HG03135 (cell line): ENCODE measurements around the gene ECE1.
A peak's percentile ranks its signal among the peaks of the same experiment; 100 is the strongest.

Experiments used
- ATAC-seq: cut with Tn5 transposase; IDR thresholded peaks from one replicate; pipeline ENCODE4 v1.9.1; 2021; ENCODE audit warnings: mild to moderate bottlenecking, moderate library complexity; ENCODE audit not compliant: unreplicated experiment

Gene ECE1

DNA sequence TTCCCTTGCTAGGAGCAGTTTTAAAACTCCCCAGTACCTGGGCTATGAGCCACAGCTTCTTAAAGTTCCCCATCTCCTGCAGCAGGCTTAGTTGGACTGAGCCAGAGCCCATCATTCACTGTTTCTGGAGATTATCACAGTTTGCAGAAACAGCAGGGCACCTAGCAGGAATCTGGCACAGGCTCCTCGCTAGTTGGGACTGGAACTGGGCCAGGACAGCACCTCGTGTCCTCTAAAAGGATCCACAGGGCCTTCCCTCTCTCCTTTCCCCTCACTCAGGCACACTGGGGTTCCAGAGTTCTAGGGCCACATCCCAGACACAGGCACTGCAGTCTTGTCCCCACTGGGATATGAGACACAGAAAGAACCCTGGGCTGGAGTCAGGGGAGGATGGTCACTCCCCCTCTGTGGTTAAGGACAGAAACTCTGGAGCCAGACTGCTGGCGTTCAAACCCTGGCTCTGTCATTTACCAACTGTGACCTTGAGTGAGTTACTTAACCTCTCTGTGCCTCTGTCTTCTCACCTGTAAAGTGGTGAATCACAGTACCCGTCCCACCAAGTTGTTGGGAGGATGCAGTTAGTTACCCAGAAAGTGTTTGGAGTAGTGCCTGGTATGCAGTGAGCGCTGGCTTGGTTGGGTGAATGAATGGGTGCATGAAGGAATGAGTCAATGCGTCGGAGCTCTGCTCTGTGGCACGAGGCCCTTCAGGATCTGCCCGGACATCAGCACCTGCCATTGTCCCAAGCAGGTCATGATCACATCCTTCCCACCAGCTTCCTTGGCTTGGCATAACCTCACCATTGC is 18.8 kb upstream of the ECE1 start:
- ATAC-seq, result no peak

DNA sequence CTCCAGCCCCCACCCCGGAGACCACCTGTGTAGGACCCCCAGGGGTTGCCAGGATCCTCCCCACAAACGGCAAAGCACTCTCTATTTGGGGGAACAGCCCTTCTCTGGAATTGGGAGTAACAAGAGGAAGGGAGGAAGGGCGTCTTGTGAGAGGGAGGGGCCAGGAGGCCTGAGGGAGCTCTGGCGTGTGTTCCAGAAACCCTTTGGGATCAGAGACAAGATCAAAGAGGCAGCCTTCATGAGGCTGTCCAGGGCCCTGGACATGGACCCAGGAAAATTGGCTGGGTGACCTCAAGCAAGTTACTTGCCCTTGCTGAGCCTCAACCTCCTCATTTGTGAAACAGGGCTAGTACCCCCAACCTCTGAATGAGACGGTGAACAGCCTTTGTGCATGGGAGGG is 18.1 kb upstream of the ECE1 start:
- ATAC-seq, result no peak

DNA sequence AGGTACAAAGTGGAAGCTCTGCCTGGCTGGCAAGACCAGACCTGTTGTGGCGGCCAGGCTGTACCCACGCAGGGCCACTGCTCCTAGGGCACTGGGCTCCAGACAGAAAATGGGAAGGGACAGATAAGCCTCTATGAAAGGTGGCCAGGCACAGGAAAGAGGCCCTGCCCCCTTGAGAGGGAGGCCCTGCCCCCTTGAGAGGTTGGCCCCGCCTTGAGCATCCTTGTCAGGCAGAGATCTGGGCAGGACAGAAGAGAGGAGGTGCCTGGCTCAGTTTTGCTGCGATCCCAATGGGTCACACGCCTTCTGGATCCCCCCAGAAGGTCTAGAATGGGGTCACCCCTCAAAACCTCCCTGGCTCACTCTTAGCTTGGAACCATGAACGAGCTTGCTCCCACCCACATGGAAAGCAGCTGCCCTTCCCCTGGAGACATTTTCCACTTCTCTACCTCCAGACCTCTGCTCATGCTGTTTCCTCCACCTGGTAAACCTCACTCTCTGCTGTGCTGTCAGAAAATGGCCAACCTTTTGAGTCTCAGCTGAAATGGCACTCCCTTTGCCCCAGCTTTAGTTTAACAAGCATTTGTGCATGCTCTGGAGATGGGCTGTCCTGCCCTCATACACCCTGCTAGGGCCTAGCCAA is 17.5 kb upstream of the ECE1 start:
- ATAC-seq, result no peak

- no peak for ATAC-seq
Observed at GRCh38 chr1:21307210-21307609, 16.9 kb upstream of the ECE1 start.

- no peak for ATAC-seq
Observed at GRCh38 chr1:21305900-21306189, 15.6 kb upstream of the ECE1 start.

DNA sequence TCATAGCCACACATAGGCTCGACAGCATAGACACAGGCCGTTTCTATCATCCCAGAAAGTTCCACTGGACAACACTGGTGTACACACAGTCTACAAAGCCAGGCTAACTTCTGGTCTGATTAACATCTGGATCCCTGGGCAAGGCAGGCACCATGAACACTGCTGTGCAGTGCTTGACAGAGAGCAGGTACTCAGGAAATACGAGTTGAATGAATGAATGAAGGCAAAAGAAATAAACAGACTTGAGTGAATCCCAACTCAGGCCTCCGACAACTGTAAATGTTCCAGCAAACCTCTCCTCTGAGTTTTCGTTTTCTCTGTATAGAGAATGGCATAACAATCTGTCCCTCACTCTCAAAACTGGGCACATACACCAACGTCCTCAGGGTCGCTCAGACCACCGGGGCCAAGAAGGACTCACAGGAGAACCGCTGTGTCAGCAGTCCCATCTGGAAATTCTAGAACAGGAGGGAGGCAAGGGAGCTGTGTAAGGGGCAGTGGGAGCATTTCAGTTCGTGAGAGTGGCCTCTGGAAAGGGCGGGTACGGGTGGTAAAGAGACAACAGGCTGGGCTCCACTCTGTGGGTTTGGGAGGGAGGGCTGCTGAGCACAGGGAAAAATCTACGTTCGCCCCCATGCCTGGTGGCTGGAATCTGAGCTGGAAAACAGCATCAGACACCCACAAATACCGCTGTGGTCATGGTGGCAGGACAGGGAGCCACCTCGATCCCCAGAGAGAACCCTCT is 15.1 kb upstream of the ECE1 start:
- no peak for ATAC-seq

- no peak for ATAC-seq
Observed at GRCh38 chr1:21304488-21304887, 14.2 kb upstream of the ECE1 start.

GRCh38 chr1:21302747-21303715 is 12.8 kb upstream of the ECE1 start:
- no peak for ATAC-seq

- ATAC-seq, result no peak
Observed at GRCh38 chr1:21301794-21302440, 11.7 kb upstream of the ECE1 start.

DNA sequence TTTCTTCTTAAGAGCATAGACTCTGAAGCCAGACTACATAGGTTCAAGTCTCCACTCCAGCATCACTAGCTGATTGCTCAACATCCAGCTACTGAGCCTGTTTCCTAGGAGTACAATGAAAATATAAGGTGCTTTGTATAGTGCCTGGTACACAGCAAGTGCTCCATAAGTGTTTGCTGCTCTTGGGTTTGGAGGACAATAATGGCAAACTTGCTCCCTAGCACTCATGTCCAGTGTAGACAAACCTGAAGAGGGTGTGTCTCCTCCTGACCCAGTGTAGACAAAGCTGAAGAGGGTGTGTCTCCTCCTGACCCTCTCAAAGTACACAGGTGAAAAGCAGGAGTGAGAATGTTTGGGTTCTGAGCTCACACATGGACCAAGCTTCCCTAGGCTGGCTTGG is 10.5 kb upstream of the ECE1 start:
- no peak for ATAC-seq

GRCh38 chr1:21299780-21300395 is 9.6 kb upstream of the ECE1 start:
- ATAC-seq, result no peak

DNA sequence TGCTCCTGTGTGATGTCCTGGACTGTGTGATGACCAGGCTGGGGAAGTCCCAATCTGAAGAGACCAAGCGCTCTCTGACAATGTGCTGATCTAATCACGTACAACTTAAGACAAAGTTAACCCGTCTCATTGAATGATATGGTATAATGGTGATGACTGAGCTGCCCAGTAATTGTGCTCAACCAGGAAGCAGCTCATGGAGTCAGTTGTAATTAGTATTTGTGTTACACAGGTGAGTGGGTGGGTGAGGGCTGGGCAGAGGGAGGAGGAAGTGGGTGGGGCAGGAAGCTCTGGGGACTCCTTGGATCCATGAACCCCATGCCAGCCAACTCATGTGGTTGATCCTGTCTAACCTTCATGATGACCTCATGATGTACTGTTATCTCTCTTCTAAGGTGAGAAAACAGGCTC is 8.7 kb upstream of the ECE1 start:
- ATAC-seq, result no peak

DNA sequence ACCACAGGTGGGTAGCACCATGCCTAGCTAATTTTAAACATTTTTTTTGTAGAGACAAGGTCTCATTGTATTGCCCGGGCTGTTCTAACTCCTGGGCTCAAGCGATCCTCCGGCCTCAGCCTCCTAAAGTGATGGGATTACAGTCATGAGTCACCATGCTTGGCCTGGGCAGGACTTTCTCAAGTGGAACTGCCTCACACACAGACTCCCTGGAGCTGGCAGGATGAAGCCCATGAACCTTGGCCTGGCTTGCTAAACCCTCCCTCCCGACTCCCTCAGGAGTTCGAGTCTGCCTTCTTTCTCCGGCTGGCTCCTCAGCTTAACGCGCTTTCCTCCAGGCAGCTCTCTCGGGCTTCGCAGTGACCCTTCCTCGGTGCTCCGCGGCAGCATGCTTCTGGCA is 7.7 kb upstream of the ECE1 start:
- ATAC-seq, result no peak

- ATAC-seq, result no peak
Observed at GRCh38 chr1:21296509-21297354, 6.5 kb upstream of the ECE1 start.

GRCh38 chr1:21295545-21295944 is 5.3 kb upstream of the ECE1 start:
- no peak for ATAC-seq

- no peak for ATAC-seq
Observed at GRCh38 chr1:21295002-21295401, 4.7 kb upstream of the ECE1 start.

GRCh38 chr1:21294266-21294989 is 4.2 kb upstream of the ECE1 start:
- ATAC-seq, result peak; percentile 48

- ATAC-seq, result peak; percentile 26
Observed at GRCh38 chr1:21293537-21294265, 3.4 kb upstream of the ECE1 start.
